ENCODE data around the gene APBA1.

- TF ChIP-seq, protein P1, sequence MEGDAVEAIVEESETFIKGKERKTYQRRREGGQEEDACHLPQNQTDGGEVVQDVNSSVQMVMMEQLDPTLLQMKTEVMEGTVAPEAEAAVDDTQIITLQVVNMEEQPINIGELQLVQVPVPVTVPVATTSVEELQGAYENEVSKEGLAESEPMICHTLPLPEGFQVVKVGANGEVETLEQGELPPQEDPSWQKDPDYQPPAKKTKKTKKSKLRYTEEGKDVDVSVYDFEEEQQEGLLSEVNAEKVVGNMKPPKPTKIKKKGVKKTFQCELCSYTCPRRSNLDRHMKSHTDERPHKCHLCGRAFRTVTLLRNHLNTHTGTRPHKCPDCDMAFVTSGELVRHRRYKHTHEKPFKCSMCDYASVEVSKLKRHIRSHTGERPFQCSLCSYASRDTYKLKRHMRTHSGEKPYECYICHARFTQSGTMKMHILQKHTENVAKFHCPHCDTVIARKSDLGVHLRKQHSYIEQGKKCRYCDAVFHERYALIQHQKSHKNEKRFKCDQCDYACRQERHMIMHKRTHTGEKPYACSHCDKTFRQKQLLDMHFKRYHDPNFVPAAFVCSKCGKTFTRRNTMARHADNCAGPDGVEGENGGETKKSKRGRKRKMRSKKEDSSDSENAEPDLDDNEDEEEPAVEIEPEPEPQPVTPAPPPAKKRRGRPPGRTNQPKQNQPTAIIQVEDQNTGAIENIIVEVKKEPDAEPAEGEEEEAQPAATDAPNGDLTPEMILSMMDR (IDR thresholded peaks at IDR 0.05; ENCODE audit: insufficient read depth, low read depth, low read length): no peak
- no peak for TF ChIP-seq EZH2 (IDR thresholded peaks at IDR 0.05; ENCODE audit: insufficient read depth, low read length)
These were observed 91.5 kb downstream of the APBA1 start for GRCh38 chr9:69580582-69581214.

All from astrocyte (in vitro differentiated cells and primary cell).